ENCODE data around the gene SIRPD.
"Not testable (repeated sequence)": the region's sequence is repeated elsewhere in the genome, so short reads cannot be mapped to it uniquely, and the experiment has no call there.

SIRPD gene

DNA sequence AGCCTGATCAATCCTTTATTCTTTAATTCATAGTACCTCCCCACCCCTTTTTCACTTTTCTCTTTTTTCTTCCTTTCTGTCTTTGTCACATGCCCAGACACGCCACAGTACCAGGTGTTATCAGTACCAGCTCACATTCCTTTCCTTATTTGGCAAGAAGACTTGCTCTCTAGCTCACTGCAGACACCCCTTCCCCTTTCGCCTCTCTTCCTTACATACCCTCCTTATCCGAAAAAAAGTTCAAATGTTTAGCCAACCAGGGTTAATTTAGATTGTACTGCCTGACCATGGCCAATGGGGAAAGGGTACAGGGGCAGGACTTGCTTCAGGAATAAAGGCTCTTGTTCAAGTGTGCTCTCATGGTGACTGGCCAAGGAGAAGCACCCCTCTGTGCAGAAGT, 57.0 kb downstream of the SIRPD start:
- H3K36me3 ChIP-seq: no peaks in the 10 kb centered on the region
- DNase-seq: no peak
- no peaks in the 10 kb centered on the region for H3K9me3 ChIP-seq (ENCODE audit: severe bottlenecking)

DNA sequence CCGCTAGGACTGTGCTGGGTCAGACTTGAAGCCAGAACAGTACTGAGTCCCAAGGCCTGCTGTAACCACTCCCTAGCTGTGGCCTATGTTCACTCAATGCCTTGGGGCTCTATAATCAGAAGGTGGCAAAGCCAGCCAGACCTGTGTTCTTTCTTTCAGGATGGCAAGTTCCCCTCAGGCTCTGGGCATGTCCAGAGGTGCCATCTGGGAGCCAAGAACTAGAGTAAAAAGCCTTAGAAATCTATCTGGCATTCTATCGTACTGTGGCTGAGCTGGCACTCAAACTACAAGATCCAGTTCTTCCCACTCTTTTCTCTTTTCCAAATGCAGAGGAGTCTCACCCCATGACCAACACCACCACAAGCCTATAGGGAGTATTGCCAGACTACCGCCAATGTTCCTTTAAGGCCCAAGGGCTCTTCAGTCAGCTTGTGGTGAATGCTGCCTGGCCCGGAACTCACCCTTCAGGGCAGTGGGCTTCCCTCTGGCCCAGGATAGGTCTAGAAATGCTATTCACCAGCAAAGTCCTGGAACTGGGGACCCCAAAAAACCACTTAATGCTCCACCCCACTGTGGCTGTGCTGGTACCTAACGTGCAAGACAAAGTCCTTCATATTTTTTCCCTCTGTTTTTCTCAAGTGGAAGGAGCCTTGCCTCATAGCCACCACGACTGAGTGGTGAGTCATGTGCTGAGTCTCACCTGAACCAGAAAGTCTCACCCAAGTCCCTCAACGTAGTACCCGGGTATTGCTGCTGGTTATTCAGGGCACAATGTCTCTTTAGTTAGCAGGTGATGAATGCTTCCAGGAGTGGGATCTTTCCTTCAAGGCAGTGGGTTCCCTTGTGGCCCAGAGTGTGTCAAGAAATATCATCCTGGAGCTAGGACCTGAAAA, 57.7 kb downstream of the SIRPD start:
- no peak overlapping the region for H3K27ac ChIP-seq
- H3K27me3 ChIP-seq (ENCODE audit: insufficient read depth, low read depth, severe bottlenecking): peaks cover 7% of the 10 kb centered on the region
- H3K4me3 ChIP-seq (ENCODE audit: low read depth, low read length): no peak overlapping the region
- DNase-seq: no peak
- TF ChIP-seq, protein P1, sequence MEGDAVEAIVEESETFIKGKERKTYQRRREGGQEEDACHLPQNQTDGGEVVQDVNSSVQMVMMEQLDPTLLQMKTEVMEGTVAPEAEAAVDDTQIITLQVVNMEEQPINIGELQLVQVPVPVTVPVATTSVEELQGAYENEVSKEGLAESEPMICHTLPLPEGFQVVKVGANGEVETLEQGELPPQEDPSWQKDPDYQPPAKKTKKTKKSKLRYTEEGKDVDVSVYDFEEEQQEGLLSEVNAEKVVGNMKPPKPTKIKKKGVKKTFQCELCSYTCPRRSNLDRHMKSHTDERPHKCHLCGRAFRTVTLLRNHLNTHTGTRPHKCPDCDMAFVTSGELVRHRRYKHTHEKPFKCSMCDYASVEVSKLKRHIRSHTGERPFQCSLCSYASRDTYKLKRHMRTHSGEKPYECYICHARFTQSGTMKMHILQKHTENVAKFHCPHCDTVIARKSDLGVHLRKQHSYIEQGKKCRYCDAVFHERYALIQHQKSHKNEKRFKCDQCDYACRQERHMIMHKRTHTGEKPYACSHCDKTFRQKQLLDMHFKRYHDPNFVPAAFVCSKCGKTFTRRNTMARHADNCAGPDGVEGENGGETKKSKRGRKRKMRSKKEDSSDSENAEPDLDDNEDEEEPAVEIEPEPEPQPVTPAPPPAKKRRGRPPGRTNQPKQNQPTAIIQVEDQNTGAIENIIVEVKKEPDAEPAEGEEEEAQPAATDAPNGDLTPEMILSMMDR (IDR thresholded peaks at IDR 0.05; ENCODE audit: low read depth, low read length): no peak
- H3K36me3 ChIP-seq: no peaks in the 10 kb centered on the region
- no peaks in the 10 kb centered on the region for H3K9me3 ChIP-seq (ENCODE audit: severe bottlenecking)

More for the DNA sequence above, 57.0 kb downstream of the SIRPD start:
- TF ChIP-seq, protein P1 (IDR thresholded peaks at IDR 0.05; ENCODE audit: low read depth, low read length): no peak
- Histone ChIP-seq H3K27ac (no peak overlapping the region), H3K27me3 (ENCODE audit: insufficient read depth, low read depth, severe bottlenecking) (no peaks in the 10 kb centered on the region), H3K4me3 (ENCODE audit: low read depth, low read length) (no peak overlapping the region)

DNA sequence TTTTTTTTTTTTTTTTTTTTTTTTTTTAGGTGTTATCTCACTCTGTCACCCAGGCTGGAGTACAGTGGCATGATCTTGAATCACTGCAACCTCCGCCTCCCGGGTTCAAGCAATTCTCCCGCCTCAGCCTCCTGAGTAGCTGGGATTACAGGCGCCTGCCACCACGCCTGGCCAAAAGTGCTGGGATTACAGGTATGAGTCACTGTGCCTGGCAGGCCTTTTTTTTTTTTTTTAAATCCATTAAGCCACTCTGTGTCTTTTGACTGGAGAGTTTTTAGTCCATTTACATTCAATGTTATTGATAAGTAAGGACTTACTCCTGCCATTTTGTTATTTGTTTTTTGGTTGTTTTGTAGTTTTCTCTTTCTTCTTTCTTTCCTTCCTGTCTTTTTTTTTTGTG, 60.1 kb downstream of the SIRPD start:
- not testable (repeated sequence) for H3K27ac ChIP-seq; H3K36me3 ChIP-seq; H3K9me3 ChIP-seq (ENCODE audit: severe bottlenecking); H3K4me3 ChIP-seq (ENCODE audit: low read depth, low read length)
- DNase-seq: peak; percentile 16
- H3K27me3 ChIP-seq (ENCODE audit: insufficient read depth, low read depth, severe bottlenecking): peaks cover 15% of the 10 kb centered on the region

DNA sequence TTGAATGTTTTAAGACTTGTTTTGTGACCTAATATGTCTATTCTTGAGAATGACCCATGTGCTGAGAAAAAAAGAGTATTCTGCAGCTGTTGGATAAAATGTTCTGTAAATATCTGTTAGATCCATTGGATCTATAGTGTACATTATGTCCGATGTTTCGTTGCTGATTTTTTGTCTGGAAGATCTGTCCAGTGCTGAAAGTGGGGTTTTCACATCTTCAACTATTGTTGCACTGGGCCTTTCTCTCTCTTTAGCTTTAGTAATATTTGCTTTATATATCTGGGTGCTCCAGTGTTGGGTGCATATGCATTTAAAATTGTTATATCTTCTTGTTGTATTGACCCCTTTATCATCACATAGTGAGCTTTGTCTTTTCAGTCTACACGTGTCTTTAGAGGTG, 60.6 kb downstream of the SIRPD start:
- Histone ChIP-seq H3K36me3 (no peaks in the 10 kb centered on the region), H3K27ac (no peak overlapping the region), H3K9me3 (ENCODE audit: severe bottlenecking) (peaks cover 2% of the 10 kb centered on the region), H3K27me3 (ENCODE audit: insufficient read depth, low read depth, severe bottlenecking) (peaks cover 20% of the 10 kb centered on the region), H3K4me3 (ENCODE audit: low read depth, low read length) (no peak overlapping the region)
- DNase-seq: no peak
- TF ChIP-seq, protein P1 (IDR thresholded peaks at IDR 0.05; ENCODE audit: low read depth, low read length): no peak

DNA sequence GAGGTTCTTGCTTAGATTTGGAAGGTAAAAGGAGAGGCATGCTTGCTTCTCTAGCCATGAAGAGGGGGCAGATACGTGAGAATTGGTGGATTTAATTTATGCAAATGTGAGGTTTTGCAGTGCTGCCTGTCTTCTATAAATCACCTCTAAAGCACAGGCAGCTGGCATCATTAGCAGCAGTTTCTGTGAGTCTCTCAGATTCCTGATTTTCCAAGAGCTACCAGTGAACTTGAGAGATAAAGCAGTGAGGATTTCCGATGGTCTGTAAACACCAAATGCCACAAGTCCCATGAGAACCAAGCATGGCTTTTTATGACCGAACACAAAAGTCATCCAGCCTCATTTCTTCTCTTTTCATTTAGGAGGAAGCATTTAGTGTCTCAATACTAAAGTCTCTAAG, 63.1 kb downstream of the SIRPD start:
- no peak overlapping the region for H3K27ac ChIP-seq
- H3K4me3 ChIP-seq (ENCODE audit: low read depth, low read length): no peak overlapping the region
- H3K27me3 ChIP-seq (ENCODE audit: insufficient read depth, low read depth, severe bottlenecking): peaks cover 38% of the 10 kb centered on the region
- no peaks in the 10 kb centered on the region for H3K36me3 ChIP-seq
- TF ChIP-seq, protein P1 (IDR thresholded peaks at IDR 0.05; ENCODE audit: low read depth, low read length): no peak
- no peak for DNase-seq
- H3K9me3 ChIP-seq (ENCODE audit: severe bottlenecking): peaks cover 2% of the 10 kb centered on the region

DNA sequence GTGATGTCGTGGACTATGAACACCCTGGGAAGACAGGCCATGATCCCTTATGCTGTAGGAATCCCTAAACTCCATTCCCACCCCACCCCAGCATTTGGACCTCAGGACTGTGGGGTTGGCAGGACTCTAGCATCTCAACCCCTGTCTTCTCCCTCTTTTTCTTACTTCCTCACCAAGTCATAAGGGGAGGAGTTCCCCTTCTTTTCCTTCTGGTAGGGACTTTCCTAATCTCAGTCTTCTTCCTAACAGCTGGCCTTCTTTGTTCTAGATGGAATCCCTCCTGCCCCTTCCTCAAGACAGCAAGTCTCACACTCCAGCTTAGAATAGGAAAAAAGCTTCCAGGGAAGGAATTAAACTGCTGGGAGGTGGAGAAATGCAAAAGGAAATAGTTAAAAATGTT, 64.0 kb downstream of the SIRPD start:
- Histone ChIP-seq H3K4me3 (ENCODE audit: low read depth, low read length) (no peak overlapping the region), H3K9me3 (ENCODE audit: severe bottlenecking) (peaks cover 2% of the 10 kb centered on the region), H3K27me3 (ENCODE audit: insufficient read depth, low read depth, severe bottlenecking) (peaks cover 38% of the 10 kb centered on the region), H3K36me3 (no peaks in the 10 kb centered on the region), H3K27ac (no peak overlapping the region)
- no peak for DNase-seq
- TF ChIP-seq, protein P1 (IDR thresholded peaks at IDR 0.05; ENCODE audit: low read depth, low read length): no peak

Data from WERI-Rb-1 (cell line).